ENCODE measurements around the gene ITGB4. TPM values are rescaled to one million over a fixed set of nuclear protein-coding genes. Genes with fewer than 3 reads are reported as not detected.
A peak's percentile ranks its signal among the peaks of the same experiment; 100 is the strongest.

Gene ITGB4
- polyA plus RNA-seq, 1 of the 3 experiments (the other 2 are of a cell fraction): 7.0 TPM

GRCh38 chr17:75721463-75722011 is 278 bp downstream of the ITGB4 start:
- POLR2A ChIA-PET: no interaction called here
- TF ChIP-seq USF2 (IDR thresholded peaks at IDR 0.05; ENCODE audit: borderline replicate concordance, low read depth, low read length) (no peak), SMC3 (IDR thresholded peaks at IDR 0.05; ENCODE audit: low read depth, low read length) (no peak), USF1 (IDR thresholded peaks at IDR 0.05; ENCODE audit: borderline replicate concordance, low read depth) (no peak)
- H3K79me2 ChIP-seq (ENCODE audit: insufficient read depth): no peaks in the 10 kb centered on the region
- CTCF ChIA-PET: interaction anchor here (0.6 to 25.4 kb wide), 9 partner anchors 8 to 121 kb away, joined by 3 to 419 read pairs (median 6); partner anchors contain the start of gene SMIM5
- peak overlapping the region; percentile 46 to 50; a peak in 3 of 4 replicates for H3K4me3 ChIP-seq (ENCODE audit: low read depth in 2 of 2, low read length in 1 of 2)
- H3K27me3 ChIP-seq (ENCODE audit: insufficient read depth): peaks cover 44% of the 10 kb centered on the region
- WGBS (ENCODE audit: low lambda C conversion rate): 10% methylated on average over 13 of the region's 33 CpGs
- H3K9ac ChIP-seq: no peak overlapping the region
- no peak overlapping the region for H3K27ac ChIP-seq (ENCODE audit: low read depth in 2 of 2, low read length in 1 of 2)
- H4K20me1 ChIP-seq (ENCODE audit: insufficient read depth): no peaks in the 10 kb centered on the region
- no peaks in the 10 kb centered on the region for H3K36me3 ChIP-seq (replicated peaks in 1 of 2; ENCODE audit: control insufficient read depth in 1 of 2, insufficient read depth in 2 of 2, low read length in 1 of 2)
- H3F3A ChIP-seq (replicated peaks; ENCODE audit: insufficient read depth): no peaks in the 10 kb centered on the region
- no peaks in the 10 kb centered on the region for H3K9me3 ChIP-seq
- H2AFZ ChIP-seq (ENCODE audit: low read depth): no peak overlapping the region
- peaks cover 0 to 4% of the 10 kb centered on the region in 2 experiments; a peak in 1 of 4 replicates for H3K4me1 ChIP-seq (ENCODE audit: control insufficient read depth in 1 of 2, insufficient read depth in 2 of 2, low read depth in 1 of 2, low read length in 1 of 2)
- peak; percentile 89 for DNase-seq
- peak overlapping the region; percentile 70 for H3K4me2 ChIP-seq
- no peaks in the 10 kb centered on the region for H3K9me2 ChIP-seq

GRCh38 chr17:75722076-75722475 is 817 bp downstream of the ITGB4 start:
- Histone ChIP-seq H3K9me2 (no peaks in the 10 kb centered on the region), H3K9me3 (no peaks in the 10 kb centered on the region), H3K4me2 (no peak overlapping the region), H4K20me1 (ENCODE audit: insufficient read depth) (no peaks in the 10 kb centered on the region), H2AFZ (ENCODE audit: low read depth) (no peak overlapping the region), H3K27me3 (ENCODE audit: insufficient read depth) (peaks cover 44% of the 10 kb centered on the region), H3K79me2 (ENCODE audit: insufficient read depth) (no peaks in the 10 kb centered on the region), H3K27ac (ENCODE audit: low read depth in 2 of 2, low read length in 1 of 2) (no peak overlapping the region), H3F3A (replicated peaks; ENCODE audit: insufficient read depth) (no peaks in the 10 kb centered on the region), H3K36me3 (replicated peaks in 1 of 2; ENCODE audit: control insufficient read depth in 1 of 2, insufficient read depth in 2 of 2, low read length in 1 of 2) (no peaks in the 10 kb centered on the region), H3K9ac (no peak overlapping the region), H3K4me3 (ENCODE audit: low read depth in 2 of 2, low read length in 1 of 2) (no peak overlapping the region), H3K4me1 (ENCODE audit: control insufficient read depth in 1 of 2, insufficient read depth in 2 of 2, low read depth in 1 of 2, low read length in 1 of 2) (peaks cover 0 to 4% of the 10 kb centered on the region in 2 experiments; a peak in 1 of 4 replicates)
- POLR2A ChIA-PET: no interaction called here
- WGBS (ENCODE audit: low lambda C conversion rate): 85% methylated on average over 5 of the region's 5 CpGs
- TF ChIP-seq NFIC (IDR thresholded peaks at IDR 0.05; ENCODE audit: borderline replicate concordance): no peak
- no peak for TF ChIP-seq ZBTB33 (IDR thresholded peaks at IDR 0.05; ENCODE audit: borderline replicate concordance, low read depth)
- no peak for TF ChIP-seq FOXJ3 (CRISPR knock-in tag; IDR thresholded peaks at IDR 0.05)
- no peak for TF ChIP-seq IRF3 (IDR thresholded peaks at IDR 0.05; ENCODE audit: low read depth, low read length)
- DNase-seq: peak; percentile 43
- CTCF ChIA-PET: interaction anchor here (0.6 to 25.4 kb wide), 8 partner anchors 15 to 399 kb away, joined by 3 to 419 read pairs (median 4); partner anchors contain the start of gene SMIM5

Measured in SK-N-SH (cell line).